Measurements from ENCODE around the gene TBC1D22A.

DNA sequence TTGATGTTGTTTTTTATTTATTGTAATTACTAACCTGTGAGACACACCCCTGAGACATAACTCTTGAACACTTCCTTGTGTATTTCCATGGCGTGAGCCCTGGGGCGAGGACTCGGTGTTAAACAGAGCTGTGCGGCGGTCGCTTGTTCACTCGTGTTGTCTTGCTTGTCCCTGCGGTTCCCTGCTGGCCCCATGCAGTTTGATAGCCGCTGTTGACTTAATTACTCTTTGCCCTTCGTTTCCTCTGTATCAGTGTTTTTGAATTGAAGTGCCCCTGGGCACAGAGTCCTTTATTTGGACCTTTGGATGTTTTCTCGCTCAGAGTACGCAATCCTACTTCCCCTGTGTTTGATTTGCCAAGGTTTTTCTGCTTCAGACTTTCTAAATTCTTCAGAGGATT lies 52.7 kb downstream of the TBC1D22A start:
- no peak for TF ChIP-seq CAMTA2 (CRISPR knock-in tag; conservative IDR thresholded peaks at IDR 0.05)
- TF ChIP-seq TOE1 (IDR thresholded peaks at IDR 0.05; ENCODE audit: borderline replicate concordance): no peak
- no peak for TF ChIP-seq TOE1 (CRISPR knock-in tag; IDR thresholded peaks at IDR 0.05; ENCODE audit: borderline replicate concordance, low read depth)
- TF ChIP-seq, protein P1, sequence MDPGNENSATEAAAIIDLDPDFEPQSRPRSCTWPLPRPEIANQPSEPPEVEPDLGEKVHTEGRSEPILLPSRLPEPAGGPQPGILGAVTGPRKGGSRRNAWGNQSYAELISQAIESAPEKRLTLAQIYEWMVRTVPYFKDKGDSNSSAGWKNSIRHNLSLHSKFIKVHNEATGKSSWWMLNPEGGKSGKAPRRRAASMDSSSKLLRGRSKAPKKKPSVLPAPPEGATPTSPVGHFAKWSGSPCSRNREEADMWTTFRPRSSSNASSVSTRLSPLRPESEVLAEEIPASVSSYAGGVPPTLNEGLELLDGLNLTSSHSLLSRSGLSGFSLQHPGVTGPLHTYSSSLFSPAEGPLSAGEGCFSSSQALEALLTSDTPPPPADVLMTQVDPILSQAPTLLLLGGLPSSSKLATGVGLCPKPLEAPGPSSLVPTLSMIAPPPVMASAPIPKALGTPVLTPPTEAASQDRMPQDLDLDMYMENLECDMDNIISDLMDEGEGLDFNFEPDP (CRISPR knock-in tag; IDR thresholded peaks at IDR 0.05): no peak
- TF ChIP-seq EZH2 (IDR thresholded peaks at IDR 0.05; ENCODE audit: borderline replicate concordance, low read depth, low read length): no peak
- TF ChIP-seq BRCA1 (IDR thresholded peaks at IDR 0.05): no peak
- no peak for TF ChIP-seq BRCA1 (CRISPR knock-in tag; IDR thresholded peaks at IDR 0.05)
- TF ChIP-seq GABPA (tag; conservative IDR thresholded peaks at IDR 0.05; ENCODE audit: low read depth): no peak
- no peak for TF ChIP-seq KDM5B (IDR thresholded peaks at IDR 0.05; ENCODE audit: insufficient replicate concordance, low read depth, low read length)
- no peak for TF ChIP-seq ZNF282 (CRISPR knock-in tag; IDR thresholded peaks at IDR 0.05)
- no peak for TF ChIP-seq SOX6 (IDR thresholded peaks at IDR 0.05)
- no peak for TF ChIP-seq IFI16 (CRISPR knock-in tag; IDR thresholded peaks at IDR 0.05)
- TF ChIP-seq, protein P2, sequence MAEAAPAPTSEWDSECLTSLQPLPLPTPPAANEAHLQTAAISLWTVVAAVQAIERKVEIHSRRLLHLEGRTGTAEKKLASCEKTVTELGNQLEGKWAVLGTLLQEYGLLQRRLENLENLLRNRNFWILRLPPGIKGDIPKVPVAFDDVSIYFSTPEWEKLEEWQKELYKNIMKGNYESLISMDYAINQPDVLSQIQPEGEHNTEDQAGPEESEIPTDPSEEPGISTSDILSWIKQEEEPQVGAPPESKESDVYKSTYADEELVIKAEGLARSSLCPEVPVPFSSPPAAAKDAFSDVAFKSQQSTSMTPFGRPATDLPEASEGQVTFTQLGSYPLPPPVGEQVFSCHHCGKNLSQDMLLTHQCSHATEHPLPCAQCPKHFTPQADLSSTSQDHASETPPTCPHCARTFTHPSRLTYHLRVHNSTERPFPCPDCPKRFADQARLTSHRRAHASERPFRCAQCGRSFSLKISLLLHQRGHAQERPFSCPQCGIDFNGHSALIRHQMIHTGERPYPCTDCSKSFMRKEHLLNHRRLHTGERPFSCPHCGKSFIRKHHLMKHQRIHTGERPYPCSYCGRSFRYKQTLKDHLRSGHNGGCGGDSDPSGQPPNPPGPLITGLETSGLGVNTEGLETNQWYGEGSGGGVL (CRISPR knock-in tag; IDR thresholded peaks at IDR 0.05): no peak
- no peak for TF ChIP-seq ZBTB7A (IDR thresholded peaks at IDR 0.05; ENCODE audit: borderline replicate concordance, control insufficient read depth, low read depth, low read length)
- TF ChIP-seq HSF4 (CRISPR knock-in tag; IDR thresholded peaks at IDR 0.05; ENCODE audit: borderline replicate concordance): no peak

All from K562 (cell line).